WTC11 (cell line): Measurements from ENCODE around the gene GALNT3. TPM values are rescaled to one million over a fixed set of nuclear protein-coding genes. Genes with fewer than 3 reads are reported as not detected.

Experiments used
- ATAC-seq: fragments of 200-7000 bp; cut with Tn5 transposase; 2 replicates; pipeline ENCODE4 v1.10.0; 2021; ENCODE audit warnings: mild to moderate bottlenecking, moderate library complexity
- CTCF ChIA-PET: fragments of 300-600 bp; sonication (Branson Sonifier 250); formaldehyde crosslinking; loops from one replicate; lab custom pipeline; 2021; ENCODE audit warnings: antibody characterized with exemption; lab: Charles Lee
- POLR2A ChIA-PET: fragments of 350-600 bp; sonication (Branson Sonifier 250); formaldehyde crosslinking; loops from one replicate; lab custom pipeline; 2021; ENCODE audit warnings: antibody characterized with exemption; lab: Charles Lee
- DNase-seq: peaks from one replicate; pipeline ENCODE4 v3.0.0; 2021; ENCODE audit warnings: low spot score
- H3K27ac Mint-ChIP-seq: 2 replicates; pipeline ENCODE4 v1.8.0; 2021; ENCODE audit warnings: mixed read lengths
- H3K27me3 Mint-ChIP-seq: 2 replicates; pipeline ENCODE4 v1.8.0; 2021; ENCODE audit warnings: low read depth, mild to moderate bottlenecking, moderate library complexity, mixed read lengths
- H3K36me3 Mint-ChIP-seq: 2 replicates; pipeline ENCODE4 v1.8.0; 2021; ENCODE audit warnings: mixed read lengths
- H3K4me1 Mint-ChIP-seq: 2 replicates; pipeline ENCODE4 v1.8.0; 2022; ENCODE audit warnings: mixed read lengths
- H3K4me3 Mint-ChIP-seq: 2 replicates; pipeline ENCODE4 v1.8.0; 2021; ENCODE audit warnings: mild to moderate bottlenecking, moderate library complexity, mixed read lengths
- H3K9me3 Mint-ChIP-seq: 2 replicates; pipeline ENCODE4 v1.8.0; 2021; ENCODE audit warnings: mixed read lengths
- CBFB ChIP-seq: sonication (generic); formaldehyde crosslinking; IDR thresholded peaks from 2 replicates; pipeline ENCODE4 v1.8.1; 2022; ENCODE audit warnings: mild to moderate bottlenecking, low read depth, missing genetic modification reagents
- CREM ChIP-seq: sonication (generic); formaldehyde crosslinking; IDR thresholded peaks from 2 replicates; pipeline ENCODE4 v1.8.1; 2022; ENCODE audit warnings: mild to moderate bottlenecking, missing genetic modification reagents, moderate library complexity
- FOXP1 ChIP-seq: sonication (generic); formaldehyde crosslinking; IDR thresholded peaks from 2 replicates; pipeline ENCODE4 v1.8.0; 2022; ENCODE audit warnings: missing genetic modification reagents, mild to moderate bottlenecking, moderate library complexity, borderline replicate concordance
- IRF2 ChIP-seq: sonication (generic); formaldehyde crosslinking; IDR thresholded peaks from 2 replicates; pipeline ENCODE4 v1.8.0; 2022; ENCODE audit warnings: low read depth, missing genetic modification reagents, borderline replicate concordance
- JUN ChIP-seq: sonication (generic); formaldehyde crosslinking; IDR thresholded peaks from 2 replicates; pipeline ENCODE4 v1.8.0; 2023; ENCODE audit warnings: mild to moderate bottlenecking, missing genetic modification reagents
- PREB ChIP-seq: sonication (generic); formaldehyde crosslinking; IDR thresholded peaks from 2 replicates; pipeline ENCODE4 v1.8.1; 2022; ENCODE audit warnings: mild to moderate bottlenecking, missing genetic modification reagents, moderate library complexity, borderline replicate concordance
- RORB ChIP-seq: fragments of 250-450 bp; sonication (Bioruptor Pico); IDR thresholded peaks from 2 replicates; pipeline ENCODE4 v1.9.0; 2021; ENCODE audit warnings: mild to moderate bottlenecking
- SMAD4 ChIP-seq: sonication (generic); formaldehyde crosslinking; IDR thresholded peaks from 2 replicates; pipeline ENCODE4 v1.8.0; 2022; ENCODE audit warnings: mild to moderate bottlenecking, missing genetic modification reagents
- TEAD1 ChIP-seq: sonication (generic); formaldehyde crosslinking; IDR thresholded peaks from 2 replicates; pipeline ENCODE4 v1.8.0; 2022; ENCODE audit warnings: mild to moderate bottlenecking, missing genetic modification reagents
- USF2 ChIP-seq: sonication (generic); formaldehyde crosslinking; IDR thresholded peaks from 2 replicates; pipeline ENCODE4 v1.8.1; 2023; ENCODE audit warnings: mild to moderate bottlenecking, missing genetic modification reagents, moderate library complexity
- ZNF138 ChIP-seq: sonication (generic); formaldehyde crosslinking; conservative IDR thresholded peaks from 2 replicates; pipeline ENCODE4 v1.8.1; 2022; ENCODE audit warnings: mild to moderate bottlenecking, moderate library complexity, missing genetic modification reagents
- ZNF219 ChIP-seq: sonication (generic); formaldehyde crosslinking; IDR thresholded peaks from 2 replicates; pipeline ENCODE4 v1.8.0; 2023; ENCODE audit warnings: missing genetic modification reagents, mild to moderate bottlenecking, borderline replicate concordance
- ZNF232 ChIP-seq: sonication (generic); formaldehyde crosslinking; IDR thresholded peaks from 2 replicates; pipeline ENCODE4 v1.8.0; 2022; ENCODE audit warnings: mild to moderate bottlenecking, missing genetic modification reagents
- ZNF263 ChIP-seq: sonication (generic); formaldehyde crosslinking; IDR thresholded peaks from 2 replicates; pipeline ENCODE4 v1.8.1; 2022; ENCODE audit warnings: low read depth, mild to moderate bottlenecking, moderate library complexity, missing genetic modification reagents
- ZNF396 ChIP-seq: fragments of 250-450 bp; sonication (Bioruptor Pico); IDR thresholded peaks from 2 replicates; pipeline ENCODE4 v1.8.0; 2021; ENCODE audit warnings: mild to moderate bottlenecking, moderate library complexity, borderline replicate concordance
- ZNF425 ChIP-seq: fragments of 250-450 bp; sonication (Bioruptor Pico); conservative IDR thresholded peaks from 2 replicates; pipeline ENCODE4 v1.9.0; 2021; ENCODE audit warnings: mild to moderate bottlenecking
- total RNA-seq: library from RNA; stranded (reverse); gene quantifications from 3 replicates; pipeline ENCODE4 v1.2.3, GENCODE V29; 2021
- TF ChIP-seq, protein P1 (sequence below): sonication (generic); formaldehyde crosslinking; conservative IDR thresholded peaks from 2 replicates; pipeline ENCODE4 v1.8.1; 2023; ENCODE audit warnings: mild to moderate bottlenecking, low read depth, missing genetic modification reagents, moderate library complexity
- TF ChIP-seq, protein P2 (sequence below): sonication (generic); formaldehyde crosslinking; IDR thresholded peaks from 2 replicates; pipeline ENCODE4 v1.8.0; 2022; ENCODE audit warnings: mild to moderate bottlenecking, missing genetic modification reagents
- TF ChIP-seq, protein P3 (sequence below): sonication (generic); formaldehyde crosslinking; IDR thresholded peaks from 2 replicates; pipeline ENCODE4 v1.8.1; 2022; ENCODE audit warnings: missing genetic modification reagents, borderline replicate concordance
- TF ChIP-seq, protein P4 (sequence below): sonication (generic); formaldehyde crosslinking; IDR thresholded peaks from 2 replicates; pipeline ENCODE4 v1.8.0; 2022; ENCODE audit warnings: mild to moderate bottlenecking, missing genetic modification reagents
- TF ChIP-seq, protein P5 (sequence below): sonication (generic); formaldehyde crosslinking; IDR thresholded peaks from 2 replicates; pipeline ENCODE4 v1.8.1; 2023; ENCODE audit warnings: mild to moderate bottlenecking, moderate library complexity, missing genetic modification reagents

Gene GALNT3
- total RNA-seq, 1 experiment from 2014 or later, result 19.4 TPM

- Mint-ChIP-seq H3K4me1 (peaks cover 72% of the 10 kb centered on the region), H3K4me3 (peak overlapping the region; percentile 99), H3K36me3 (peaks cover 13% of the 10 kb centered on the region; the same call in 1 of the 2 replicates), H3K9me3 (no peaks in the 10 kb centered on the region), H3K27ac (peak overlapping the region; percentile 64; the same call in 1 of the 2 replicates), H3K27me3 (peaks cover 2% of the 10 kb centered on the region)
- DNase-seq, result no peak
- POLR2A ChIA-PET, result no interaction called here
- no peak for TF ChIP-seq TEAD1
- CTCF ChIA-PET, result no interaction called here
- ATAC-seq, result no peak
Measured at GRCh38 chr2:165791421-165792103, 2.5 kb downstream of the GALNT3 start.

GRCh38 chr2:165790466-165790865, 3.6 kb downstream of the GALNT3 start:
- ATAC-seq (no peak), DNase-seq (no peak)
- TF ChIP-seq SMAD4 (no peak), RORB (no peak), ZNF396 (CRISPR knock-in tag) (no peak), JUN (CRISPR knock-in tag) (no peak), FOXP1 (CRISPR knock-in tag) (no peak), IRF2 (CRISPR knock-in tag) (no peak), ZNF232 (no peak), PREB (CRISPR knock-in tag) (no peak), USF2 (CRISPR knock-in tag) (no peak), CBFB (CRISPR knock-in tag) (no peak), ZNF219 (CRISPR knock-in tag) (no peak), ZNF425 (no peak), ZNF263 (CRISPR knock-in tag) (no peak), ZNF138 (CRISPR knock-in tag) (no peak), CREM (CRISPR knock-in tag) (no peak)
- TF ChIP-seq, protein P1, sequence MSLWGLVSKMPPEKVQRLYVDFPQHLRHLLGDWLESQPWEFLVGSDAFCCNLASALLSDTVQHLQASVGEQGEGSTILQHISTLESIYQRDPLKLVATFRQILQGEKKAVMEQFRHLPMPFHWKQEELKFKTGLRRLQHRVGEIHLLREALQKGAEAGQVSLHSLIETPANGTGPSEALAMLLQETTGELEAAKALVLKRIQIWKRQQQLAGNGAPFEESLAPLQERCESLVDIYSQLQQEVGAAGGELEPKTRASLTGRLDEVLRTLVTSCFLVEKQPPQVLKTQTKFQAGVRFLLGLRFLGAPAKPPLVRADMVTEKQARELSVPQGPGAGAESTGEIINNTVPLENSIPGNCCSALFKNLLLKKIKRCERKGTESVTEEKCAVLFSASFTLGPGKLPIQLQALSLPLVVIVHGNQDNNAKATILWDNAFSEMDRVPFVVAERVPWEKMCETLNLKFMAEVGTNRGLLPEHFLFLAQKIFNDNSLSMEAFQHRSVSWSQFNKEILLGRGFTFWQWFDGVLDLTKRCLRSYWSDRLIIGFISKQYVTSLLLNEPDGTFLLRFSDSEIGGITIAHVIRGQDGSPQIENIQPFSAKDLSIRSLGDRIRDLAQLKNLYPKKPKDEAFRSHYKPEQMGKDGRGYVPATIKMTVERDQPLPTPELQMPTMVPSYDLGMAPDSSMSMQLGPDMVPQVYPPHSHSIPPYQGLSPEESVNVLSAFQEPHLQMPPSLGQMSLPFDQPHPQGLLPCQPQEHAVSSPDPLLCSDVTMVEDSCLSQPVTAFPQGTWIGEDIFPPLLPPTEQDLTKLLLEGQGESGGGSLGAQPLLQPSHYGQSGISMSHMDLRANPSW (CRISPR knock-in tag), result no peak
- TF ChIP-seq, protein P2, sequence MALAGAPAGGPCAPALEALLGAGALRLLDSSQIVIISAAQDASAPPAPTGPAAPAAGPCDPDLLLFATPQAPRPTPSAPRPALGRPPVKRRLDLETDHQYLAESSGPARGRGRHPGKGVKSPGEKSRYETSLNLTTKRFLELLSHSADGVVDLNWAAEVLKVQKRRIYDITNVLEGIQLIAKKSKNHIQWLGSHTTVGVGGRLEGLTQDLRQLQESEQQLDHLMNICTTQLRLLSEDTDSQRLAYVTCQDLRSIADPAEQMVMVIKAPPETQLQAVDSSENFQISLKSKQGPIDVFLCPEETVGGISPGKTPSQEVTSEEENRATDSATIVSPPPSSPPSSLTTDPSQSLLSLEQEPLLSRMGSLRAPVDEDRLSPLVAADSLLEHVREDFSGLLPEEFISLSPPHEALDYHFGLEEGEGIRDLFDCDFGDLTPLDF, result no peak
- TF ChIP-seq, protein P3, sequence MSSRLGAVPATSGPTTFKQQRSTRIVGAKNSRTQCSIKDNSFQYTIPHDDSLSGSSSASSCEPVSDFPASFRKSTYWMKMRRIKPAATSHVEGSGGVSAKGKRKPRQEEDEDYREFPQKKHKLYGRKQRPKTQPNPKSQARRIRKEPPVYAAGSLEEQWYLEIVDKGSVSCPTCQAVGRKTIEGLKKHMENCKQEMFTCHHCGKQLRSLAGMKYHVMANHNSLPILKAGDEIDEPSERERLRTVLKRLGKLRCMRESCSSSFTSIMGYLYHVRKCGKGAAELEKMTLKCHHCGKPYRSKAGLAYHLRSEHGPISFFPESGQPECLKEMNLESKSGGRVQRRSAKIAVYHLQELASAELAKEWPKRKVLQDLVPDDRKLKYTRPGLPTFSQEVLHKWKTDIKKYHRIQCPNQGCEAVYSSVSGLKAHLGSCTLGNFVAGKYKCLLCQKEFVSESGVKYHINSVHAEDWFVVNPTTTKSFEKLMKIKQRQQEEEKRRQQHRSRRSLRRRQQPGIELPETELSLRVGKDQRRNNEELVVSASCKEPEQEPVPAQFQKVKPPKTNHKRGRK (CRISPR knock-in tag), result no peak
- TF ChIP-seq, protein P4, sequence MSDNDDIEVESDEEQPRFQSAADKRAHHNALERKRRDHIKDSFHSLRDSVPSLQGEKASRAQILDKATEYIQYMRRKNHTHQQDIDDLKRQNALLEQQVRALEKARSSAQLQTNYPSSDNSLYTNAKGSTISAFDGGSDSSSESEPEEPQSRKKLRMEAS (CRISPR knock-in tag), result no peak
- TF ChIP-seq, protein P5, sequence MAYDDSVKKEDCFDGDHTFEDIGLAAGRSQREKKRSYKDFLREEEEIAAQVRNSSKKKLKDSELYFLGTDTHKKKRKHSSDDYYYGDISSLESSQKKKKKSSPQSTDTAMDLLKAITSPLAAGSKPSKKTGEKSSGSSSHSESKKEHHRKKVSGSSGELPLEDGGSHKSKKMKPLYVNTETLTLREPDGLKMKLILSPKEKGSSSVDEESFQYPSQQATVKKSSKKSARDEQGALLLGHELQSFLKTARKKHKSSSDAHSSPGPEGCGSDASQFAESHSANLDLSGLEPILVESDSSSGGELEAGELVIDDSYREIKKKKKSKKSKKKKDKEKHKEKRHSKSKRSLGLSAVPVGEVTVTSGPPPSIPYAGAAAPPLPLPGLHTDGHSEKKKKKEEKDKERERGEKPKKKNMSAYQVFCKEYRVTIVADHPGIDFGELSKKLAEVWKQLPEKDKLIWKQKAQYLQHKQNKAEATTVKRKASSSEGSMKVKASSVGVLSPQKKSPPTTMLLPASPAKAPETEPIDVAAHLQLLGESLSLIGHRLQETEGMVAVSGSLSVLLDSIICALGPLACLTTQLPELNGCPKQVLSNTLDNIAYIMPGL (CRISPR knock-in tag), result no peak
- ChIA-PET CTCF (no interaction called here), POLR2A (no interaction called here)
- Mint-ChIP-seq H3K27ac (no peak overlapping the region), H3K36me3 (peaks cover 13% of the 10 kb centered on the region; the same call in 1 of the 2 replicates), H3K27me3 (no peaks in the 10 kb centered on the region; the same call in none of the 2 replicates), H3K4me3 (no peak overlapping the region), H3K4me1 (peaks cover 67% of the 10 kb centered on the region), H3K9me3 (no peaks in the 10 kb centered on the region)
